Dermis microvascular lymphatic vessel endothelial cell (primary cell): ENCODE results near the gene RAB15. TPM values are rescaled to one million over a fixed set of nuclear protein-coding genes. Genes with fewer than 3 reads are reported as not detected.

Experiments
- DNase-seq, 2 donors: peaks; one replicate each; pipeline versions ENCODE4 v3.0.0 to v3.0.0-alpha.2; 2010; ENCODE audit warnings: low read depth in 2 of 2
- total RNA-seq: library from RNA; depleted of rRNA; stranded (reverse); fragments of >200 nt; gene quantifications from 2 replicates; pipeline ENCODE4 v1.2.1, GENCODE V29; 2014

The RAB15 gene
- total RNA-seq, result 6.2 and 9.2 TPM in 2 replicates

DNA sequence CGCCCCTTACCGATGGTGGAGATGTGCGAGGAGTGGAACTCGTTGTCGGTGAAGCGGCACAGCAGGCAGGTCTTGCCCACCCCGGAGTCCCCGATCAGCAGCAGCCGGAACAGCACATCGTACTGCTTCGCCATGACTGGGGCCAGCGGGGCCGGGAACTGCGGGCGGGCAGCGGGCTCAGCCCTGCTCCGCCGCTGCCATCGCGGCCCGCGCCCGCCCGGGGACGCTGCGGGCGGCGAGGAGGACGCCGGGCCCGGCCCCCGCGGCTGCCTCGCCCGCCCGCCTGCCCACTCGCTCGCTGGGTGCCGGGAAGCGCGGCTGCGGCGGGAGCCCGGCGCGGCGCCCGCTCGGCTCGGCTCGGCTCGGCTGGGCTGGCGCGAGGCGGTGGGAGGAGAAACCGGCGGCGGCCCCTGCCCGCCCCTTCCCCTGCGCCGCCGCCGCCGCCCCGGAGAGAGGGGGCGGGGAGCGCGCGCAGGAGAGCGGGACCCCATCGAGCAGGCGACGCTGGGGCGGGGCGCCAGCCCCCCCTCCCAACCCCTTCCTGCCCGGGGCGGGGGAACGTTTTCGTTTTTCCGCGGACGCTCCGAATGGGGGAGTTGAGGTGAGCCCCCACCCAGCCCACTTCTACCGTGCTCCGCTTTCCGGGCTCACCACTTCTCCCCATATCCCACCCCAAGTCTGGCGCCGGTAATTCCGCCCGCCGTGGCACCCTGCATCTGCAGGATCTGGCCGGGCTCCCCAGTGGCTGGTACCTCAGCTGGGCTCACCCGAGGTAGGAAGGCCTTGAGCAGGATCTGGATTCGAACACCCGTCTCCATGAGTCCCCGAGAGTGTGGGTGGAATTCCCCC lies at the start of gene RAB15:
RAB15 (minus strand) TSS at position 394 of the 849 bp plus-strand sequence; CDS start at position 134, 260 bp downstream.
- peak in 1 of 2 donors; percentile 53 for DNase-seq

DNA sequence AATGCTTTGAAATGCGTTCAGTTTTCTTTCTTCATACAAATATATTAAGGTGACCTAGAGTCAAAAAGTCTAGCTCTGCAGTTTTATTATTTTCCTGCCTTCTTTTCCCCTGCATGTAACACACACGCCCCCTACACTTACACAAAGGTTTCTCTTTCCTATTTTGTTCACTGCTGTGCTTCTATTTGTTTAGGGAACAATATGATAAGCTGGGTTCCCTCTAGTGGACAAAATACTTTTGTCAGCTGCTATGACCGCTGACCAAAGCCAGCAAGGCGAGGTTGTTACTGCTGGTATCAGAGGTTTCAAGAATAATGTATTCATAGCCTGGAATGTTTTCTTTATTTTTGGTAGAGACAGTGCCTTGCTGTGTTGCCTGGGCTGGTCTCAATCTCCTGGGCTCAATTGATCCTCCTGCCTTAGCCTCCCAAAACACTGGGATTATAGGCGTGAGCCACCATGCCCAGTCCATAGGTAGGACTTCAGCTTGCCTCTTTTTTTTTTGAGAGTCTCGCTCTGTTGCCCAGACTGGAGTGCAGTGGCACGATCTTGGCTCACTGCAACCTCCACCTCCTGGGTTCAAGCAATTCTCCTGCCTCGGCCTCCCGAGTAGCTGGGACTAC lies 47.9 kb upstream of the RAB15 start:
- peak; percentile 86 to 89 for DNase-seq

DNA sequence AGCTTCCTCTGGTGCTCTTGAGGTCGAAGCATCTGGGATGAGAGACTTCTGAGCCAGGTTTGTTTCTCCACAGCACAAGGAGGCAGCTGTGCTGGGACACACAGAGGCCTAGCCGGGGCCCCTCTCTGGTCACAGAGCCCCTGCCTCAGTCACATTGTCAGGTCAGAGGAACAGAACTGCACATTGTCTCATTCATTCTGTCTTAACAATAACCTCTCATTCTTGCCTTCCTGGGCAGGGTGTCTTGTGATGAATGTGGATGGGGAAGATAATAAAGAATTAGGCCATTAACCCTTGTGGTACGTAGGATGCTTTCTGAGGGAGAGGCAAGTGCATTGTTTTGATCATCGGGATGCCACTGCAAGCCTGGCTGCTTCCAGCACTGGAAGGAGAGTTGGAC lies 44.3 kb upstream of the RAB15 start:
- DNase-seq, result no peak

DNA sequence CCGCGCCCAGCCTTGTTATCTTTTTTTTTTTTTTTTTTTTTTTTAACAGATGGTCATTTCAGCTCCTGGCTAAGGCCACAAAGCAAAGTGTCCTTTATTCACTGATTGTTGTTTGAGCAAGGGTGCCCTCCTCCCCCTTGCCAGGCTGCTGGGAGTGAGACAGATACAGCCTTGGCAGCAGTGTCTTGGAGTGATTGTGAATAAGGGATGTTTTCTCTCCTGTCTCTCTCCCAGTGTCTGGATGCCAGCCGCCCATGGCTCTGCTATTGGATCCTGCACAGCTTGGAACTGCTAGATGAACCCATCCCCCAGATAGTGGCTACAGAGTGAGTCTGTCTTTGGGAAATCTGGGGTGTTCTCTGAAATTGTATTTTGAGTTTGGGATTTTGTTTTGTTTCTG lies 43.3 kb upstream of the RAB15 start:
- DNase-seq, result no peak

DNA sequence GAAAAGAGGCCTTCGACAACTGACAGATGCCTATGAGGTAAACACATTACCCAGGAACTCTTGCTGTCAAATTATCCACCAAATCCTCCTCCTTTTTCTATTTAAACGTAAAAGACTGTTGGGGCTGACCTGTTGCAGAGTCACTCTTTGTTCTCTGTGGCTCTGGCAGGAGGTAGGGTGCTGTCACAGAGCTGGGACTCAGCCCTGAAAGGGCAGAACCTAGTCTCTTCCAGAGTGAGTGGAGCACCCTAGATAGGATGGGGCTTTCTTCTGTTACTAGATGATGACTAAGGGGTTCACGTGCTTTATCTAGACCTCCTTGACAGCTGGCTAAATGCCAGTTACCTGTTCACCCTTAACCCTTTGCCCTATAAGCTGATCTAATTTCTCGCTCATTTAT lies 40.2 kb upstream of the RAB15 start:
- DNase-seq, result no peak

DNA sequence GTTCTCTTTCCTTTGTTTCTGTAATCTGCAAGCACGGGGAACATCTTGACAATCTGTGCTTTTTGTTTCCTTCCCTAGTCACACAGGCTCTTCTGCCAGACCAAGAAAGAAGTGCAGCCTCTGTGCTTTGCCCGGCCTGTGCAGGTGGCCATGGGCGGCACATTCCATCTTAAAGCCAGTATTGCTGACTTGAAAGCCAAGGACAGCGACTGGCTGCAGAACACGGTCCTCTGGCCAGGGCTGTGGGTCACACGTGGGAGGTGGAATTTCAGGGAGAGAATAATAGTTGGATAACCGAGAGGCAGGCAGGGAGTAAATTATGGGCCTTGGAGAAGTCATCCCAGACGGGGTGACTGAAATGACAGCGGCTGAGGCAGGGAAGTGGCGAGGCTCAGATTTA lies 39.4 kb upstream of the RAB15 start:
- no peak for DNase-seq

DNA sequence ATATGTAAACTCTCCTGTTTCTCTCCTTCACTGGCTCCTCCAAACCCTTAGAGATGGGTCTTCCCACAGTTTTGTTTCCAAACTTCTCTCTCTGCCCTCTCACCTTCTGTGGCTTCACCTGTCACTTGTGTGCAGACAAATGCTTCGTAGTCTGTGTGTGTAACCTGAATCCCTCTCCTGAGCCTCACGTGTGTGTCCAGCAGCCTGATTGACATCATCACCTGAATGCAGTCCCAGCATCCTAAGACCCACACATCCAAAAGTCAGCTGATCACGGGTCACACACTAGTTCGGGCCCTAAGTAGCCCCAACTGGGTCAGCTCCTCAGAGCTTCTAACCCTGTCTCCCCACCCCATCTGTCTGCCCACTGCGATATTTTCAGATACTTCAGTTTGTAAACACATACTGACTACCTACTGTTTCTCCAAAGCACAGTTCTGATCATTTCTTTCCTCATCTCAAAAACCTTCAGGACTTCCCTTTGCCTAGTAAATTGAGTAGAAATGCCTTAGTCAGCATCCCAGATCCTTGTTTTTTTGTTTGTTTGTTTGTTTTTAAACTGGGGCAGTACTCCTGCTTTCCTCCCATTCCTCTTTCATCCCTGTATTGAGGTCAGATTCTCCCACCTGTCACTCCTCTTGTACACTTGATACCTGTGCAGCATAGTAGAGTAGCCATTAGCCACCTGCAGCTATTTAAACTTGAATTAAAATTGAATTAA lies 38.2 kb upstream of the RAB15 start:
- no peak for DNase-seq

DNA sequence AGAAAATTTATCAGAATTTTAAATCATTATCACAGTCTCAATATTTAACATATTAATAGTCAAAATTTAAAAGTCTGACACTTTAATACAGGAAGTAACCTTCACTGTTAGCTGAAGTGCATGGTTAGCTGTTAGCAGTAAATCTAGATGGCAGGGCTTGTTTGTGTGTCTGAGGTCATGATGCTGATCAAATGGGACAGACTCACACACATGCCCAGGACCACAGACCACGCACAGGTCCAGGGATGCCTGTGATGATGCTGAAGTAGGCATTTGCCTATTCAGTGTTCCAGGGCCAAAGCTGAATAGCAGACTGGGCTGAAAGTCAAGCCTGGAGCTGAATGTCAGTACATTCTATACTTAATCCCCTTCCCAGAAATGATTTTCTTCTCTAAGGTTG lies 35.1 kb upstream of the RAB15 start:
- DNase-seq, result no peak

DNA sequence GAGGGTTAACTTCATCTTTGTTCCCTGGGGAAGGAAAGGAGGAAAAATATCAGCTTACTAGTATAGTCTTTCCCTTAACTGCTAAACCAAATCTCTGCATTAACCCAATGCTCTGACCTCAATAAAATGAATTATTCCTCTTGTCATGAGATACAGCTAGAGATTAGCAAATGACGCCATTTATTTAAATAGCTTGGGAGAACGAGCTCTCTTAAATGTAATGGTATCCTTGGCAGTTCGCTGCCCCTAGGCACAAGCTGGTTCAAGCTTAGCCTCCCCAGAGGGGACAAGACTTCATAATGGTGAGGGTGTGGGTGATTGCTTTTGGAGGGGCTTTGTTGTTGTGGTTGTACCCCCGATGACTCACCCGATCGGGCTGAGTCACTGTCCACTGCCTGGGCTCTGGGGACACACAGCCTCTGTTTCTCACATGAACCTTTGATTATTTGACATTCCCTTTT lies 34.2 kb upstream of the RAB15 start:
- no peak for DNase-seq

DNA sequence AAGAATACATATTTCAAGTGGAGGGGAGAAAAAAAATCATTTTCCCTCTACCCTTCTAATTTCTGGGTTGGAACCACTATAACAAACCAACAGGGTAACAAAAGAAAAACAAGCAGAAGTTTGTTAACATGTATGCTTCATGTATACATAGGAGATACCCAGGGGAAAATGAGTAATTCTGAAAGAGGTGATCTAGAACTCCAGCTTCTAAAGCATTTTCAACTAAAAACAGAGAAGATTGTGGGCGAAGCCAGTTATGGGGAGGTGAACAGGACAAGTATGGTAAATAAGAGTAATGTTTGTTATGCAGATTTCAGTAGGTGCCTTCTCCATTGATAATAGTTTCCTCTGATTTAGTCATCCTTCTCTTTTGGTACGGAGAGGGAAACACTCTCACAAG lies 31.3 kb upstream of the RAB15 start:
- no peak for DNase-seq

DNA sequence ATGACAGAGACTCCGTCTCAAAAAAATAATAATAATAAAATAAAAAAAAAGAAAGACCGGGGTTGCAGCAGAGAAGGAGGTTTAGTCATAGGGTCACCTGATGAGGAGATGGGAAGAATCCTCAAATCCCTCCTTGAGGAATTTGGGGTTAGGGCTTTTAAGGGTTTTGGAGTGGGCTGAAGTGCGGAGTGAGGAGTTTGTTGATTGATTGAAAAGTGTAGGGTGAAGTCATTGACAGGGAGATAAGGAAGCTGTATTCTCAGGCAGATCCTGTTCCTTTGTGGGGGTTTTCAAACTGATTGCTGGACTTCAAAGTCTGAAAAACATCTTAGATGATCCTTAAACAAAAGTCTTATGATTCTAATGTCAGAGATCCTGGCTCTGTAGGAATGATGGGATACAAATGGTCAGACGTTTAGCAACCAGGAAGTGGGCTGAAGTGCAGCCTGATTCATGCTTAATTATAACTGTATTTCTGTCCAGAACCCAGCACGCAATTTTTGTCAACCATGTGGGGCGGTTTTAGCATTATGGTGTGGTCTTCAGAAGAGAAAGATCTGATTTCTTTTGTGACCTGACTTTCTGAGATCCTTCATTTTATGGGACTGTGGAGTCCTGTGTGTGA lies 30.6 kb upstream of the RAB15 start:
- DNase-seq, result no peak

DNA sequence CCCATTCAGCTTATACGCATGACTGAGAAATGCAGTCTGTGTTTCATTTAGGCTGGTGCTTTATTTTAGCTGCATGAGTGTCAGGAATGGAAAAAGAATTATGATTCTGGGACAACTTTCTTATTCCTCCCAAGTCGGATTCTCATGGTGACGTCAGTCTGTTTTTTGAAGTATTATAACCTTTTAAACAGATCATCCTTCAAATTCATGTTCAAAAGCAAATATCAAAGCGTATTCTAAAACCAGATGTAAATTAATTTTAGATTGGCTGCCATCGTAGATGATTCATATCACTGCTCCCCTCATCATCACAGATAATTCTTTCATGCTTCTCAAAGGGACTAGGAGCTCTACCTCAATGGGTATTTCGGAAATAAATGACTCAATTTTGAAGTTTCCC lies 29.6 kb upstream of the RAB15 start:
- no peak for DNase-seq

DNA sequence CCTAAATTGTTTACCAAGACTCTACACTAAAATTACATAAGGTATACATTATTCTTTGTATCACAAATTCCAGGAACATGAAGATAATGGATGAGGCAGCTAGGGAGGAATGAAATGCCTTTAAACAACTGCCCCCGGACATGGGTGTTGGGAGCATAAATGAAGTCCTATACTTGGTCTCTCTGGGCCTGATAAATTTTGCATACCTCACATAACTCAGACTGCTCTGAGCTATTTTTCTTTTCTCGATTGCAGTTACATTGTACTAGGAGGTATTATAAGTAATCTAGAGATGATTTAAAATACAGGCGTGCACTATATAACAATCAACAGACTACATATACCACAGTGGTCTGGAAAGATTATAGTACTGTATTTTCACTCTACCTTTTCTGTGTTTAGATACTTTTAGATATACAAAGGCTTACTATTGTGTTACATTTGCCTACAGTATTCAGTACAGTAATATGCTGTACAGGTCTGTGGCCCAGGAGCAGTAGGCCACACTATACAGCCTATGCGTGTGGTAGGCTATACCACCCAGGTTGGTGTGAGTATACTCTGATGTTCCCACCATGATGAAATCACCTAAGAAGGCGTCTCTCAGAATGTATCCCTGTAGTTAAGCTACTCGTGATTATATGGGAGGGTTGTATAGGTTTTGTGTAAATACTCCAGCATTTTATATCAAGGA lies 28.9 kb upstream of the RAB15 start:
- no peak for DNase-seq

DNA sequence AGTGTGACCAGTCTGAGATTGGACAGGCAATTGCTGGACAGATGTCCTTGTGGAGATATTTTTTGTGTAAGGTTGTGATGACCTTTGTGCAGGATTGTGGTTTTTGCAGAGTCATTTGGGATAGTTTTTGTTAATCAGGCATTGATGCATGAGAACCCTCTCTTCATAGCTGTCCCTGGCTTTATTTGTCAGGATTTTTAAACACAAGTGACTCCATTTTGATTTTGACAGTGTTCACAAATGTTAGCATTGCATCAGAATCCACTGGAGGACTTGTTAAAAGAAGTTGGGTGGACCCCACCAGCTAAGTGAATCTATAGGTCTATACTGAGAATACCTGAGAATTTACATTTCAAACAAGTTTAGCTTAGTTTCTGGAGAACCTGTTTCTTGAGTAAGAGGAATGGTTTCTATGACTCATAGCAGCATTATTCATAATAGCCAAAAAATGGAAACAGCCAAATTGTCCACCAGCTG lies 26.4 kb upstream of the RAB15 start:
- DNase-seq, result no peak

DNA sequence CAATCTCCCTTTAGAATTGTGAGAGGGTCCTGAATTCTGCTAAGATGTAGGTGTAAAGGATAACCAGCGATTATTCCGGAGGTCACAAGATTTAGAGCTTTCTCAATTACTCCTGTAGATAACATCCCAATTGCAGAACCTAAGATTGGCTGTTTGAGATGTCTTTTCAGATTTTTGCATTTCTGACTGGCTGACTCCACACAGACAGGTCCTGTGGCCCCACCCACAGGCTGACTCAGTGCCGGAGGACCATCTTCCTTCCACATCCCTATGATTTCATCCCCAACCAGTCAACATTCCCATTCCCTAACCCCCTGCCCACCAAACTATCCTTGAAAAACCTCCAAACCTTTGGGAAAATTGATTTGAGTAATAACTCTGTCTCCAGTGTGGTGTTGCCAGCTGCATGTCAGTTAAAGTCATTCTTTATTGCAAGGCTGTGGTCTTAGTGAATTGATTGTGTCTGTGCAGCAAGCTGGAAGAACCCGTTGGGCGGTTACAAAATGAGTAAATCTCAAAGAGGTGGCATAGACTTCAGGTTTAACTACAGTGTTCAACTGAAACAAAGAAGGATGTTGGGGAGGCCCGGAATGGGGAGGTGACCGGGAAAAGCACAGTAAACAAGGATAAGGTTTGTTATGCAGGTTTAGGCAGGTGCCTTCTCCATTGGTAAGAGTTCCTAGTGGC lies 25.1 kb upstream of the RAB15 start:
- DNase-seq, result no peak

DNA sequence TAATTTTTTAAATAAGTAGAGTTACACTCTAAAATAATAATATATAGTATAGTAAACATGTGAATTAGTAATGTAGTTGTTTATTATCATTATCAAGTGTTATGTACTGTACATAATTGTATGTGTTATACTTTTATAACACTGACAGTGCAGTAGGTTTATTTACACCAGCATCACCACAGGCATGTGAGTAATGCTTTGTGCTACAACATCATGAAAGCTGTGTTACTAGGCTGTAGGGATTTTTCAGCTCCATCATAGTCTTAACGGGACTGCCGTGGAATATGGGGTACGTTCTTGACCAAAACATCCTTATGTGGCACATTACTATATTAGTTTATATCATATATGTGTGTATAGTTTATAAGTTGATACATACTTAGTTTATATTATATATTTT lies 23.2 kb upstream of the RAB15 start:
- no peak for DNase-seq

DNA sequence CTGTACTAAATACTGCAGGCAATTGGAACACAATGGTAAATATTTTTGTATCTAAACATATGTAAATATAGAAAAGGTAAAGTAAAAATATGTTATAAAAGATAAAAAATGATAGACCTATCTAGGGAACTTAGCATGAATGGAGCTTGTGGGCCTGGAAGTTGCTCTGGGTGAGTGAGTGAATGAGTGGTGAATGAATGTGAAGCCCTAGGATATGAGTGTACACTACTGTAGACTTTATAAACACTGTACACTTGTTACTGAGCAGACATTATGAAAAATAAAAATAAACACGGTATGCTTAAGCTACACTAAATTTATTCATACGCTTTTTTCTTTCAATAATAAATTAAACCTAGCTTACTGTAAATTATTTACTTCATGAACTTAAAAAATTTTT lies 22.4 kb upstream of the RAB15 start:
- no peak for DNase-seq

DNA sequence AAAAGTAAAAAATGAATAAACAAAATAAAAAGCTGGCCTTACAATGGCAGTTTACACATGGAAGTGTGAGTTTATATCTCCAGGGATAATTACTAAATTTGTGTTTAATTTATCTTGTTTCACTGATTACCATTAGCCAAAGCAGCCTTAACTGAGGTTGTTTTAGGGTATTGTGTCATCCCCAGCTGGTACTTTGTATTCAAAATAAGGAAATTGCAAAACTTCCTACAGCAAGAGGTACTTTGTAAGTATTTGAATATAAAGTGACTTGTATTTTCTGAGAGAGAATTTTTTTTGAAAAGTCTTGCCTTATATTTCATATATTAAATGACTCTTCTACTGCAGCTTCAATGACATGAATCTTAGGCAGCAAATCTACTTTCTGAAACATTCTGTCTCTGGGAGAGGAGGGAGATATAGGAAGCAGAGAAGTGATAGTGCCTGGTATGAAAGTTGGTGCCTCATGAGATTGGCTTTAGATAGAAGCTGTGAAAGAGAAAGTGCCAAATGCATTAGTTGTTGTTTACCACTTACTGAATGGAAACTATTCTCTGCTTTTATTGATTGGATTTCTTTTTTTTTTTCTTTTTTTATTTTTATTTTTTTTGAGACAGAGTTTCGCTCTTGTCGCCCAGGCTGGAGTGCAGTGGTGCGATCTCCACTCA lies 21.3 kb upstream of the RAB15 start:
- DNase-seq, result peak in 1 of 2 donors; percentile 24

DNA sequence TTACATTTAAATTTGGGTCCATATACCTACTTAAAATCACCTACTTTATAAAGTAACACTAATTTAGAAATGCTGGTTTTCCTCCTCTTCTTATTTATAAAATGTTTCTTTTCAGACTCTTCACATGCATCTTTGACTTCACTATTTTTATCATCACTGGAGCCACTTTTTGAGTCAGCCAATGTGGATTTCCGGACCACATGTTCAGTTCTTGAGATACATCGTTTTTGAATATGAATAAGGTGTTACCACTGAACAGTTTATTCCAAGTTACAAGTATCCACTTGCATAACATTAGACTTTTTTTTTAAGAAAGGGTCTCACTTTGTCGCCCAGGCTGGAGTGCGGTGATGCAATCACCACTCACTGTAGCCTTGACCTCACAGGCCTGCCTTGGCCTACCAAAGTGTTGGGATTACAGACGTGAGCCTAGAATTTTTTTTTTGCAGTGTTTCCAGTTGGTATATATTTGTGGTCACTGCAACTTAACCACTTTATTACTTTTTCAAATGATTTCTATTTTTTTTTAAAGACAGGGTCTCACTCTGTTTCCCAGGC lies 20.3 kb upstream of the RAB15 start:
- no peak for DNase-seq

DNA sequence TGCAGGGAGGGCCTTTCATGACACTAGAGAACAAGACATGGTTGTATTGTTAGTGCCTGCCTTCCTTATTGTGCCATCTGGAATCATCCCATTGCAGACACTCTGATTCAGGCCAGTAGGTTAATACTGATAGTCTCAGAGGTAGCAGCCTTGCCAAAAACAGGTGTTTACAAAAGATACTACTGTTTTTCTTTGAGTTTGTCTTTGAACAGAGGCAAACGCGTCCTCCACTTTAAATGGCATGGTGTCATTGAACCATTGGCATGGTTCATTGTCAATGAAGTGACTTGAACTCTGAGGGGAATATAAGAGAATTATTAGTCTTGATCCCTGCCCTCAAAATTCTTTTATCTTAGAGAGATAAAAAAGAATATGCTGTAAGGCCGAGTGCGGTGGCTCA lies 18.8 kb upstream of the RAB15 start:
- DNase-seq, result no peak
